ENCODE results near the gene ADAMTSL1.

The ADAMTSL1 gene

GRCh38 chr9:18438300-18438925 lies 35.5 kb upstream of the ADAMTSL1 start:
- Histone ChIP-seq H4K20me1 (ENCODE audit: low read depth, low read length) (no peaks in the 10 kb centered on the region), H3K9ac (ENCODE audit: low read length) (no peak overlapping the region), H3F3A (ENCODE audit: insufficient read depth) (no peaks in the 10 kb centered on the region), H3K9me2 (replicated peaks; ENCODE audit: insufficient read depth, low read length) (no peaks in the 10 kb centered on the region), H3K79me2 (ENCODE audit: insufficient read depth, low read length) (no peaks in the 10 kb centered on the region), H3K27ac (ENCODE audit: low read depth, low read length) (no peak overlapping the region), H3K36me3 (ENCODE audit: low read length) (no peaks in the 10 kb centered on the region), H3K27me3 (ENCODE audit: low read length) (no peaks in the 10 kb centered on the region), H2AFZ (ENCODE audit: low read depth, low read length, severe bottlenecking) (no peak overlapping the region), H3K4me2 (ENCODE audit: low read depth, low read length, poor library complexity, severe bottlenecking) (no peak overlapping the region), H3K4me3 (ENCODE audit: insufficient read depth, low read length, poor library complexity, severe bottlenecking) (no peak overlapping the region), H3K9me3 (ENCODE audit: insufficient read depth, low read length) (no peaks in the 10 kb centered on the region)
- no peak for TF ChIP-seq EZH2phosphoT487 (conservative IDR thresholded peaks at IDR 0.05; ENCODE audit: low read length)
- no peak for TF ChIP-seq CTCF (IDR thresholded peaks at IDR 0.05; ENCODE audit: insufficient read depth, low read length, poor library complexity, severe bottlenecking)

DNA sequence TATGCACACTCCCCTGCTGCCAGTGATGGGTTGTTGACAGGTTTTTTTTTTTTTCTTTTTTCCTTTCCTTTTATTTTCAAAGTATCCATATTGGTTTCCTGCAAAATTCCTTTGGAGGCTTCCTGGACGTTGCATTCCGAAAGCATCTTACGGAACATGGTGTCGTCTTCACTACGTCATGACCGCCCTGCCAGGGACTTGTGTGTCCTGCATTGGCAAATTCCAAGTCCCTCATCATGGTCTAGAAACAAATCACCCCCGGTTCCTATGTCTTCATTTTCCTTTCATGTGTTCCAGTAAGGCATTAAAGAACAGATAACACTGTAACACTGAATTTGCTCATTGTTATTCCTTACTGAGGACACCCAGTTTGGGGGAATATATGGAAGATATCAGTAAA lies 35.0 kb upstream of the ADAMTSL1 start:
- no peak overlapping the region for H3K27ac ChIP-seq (ENCODE audit: low read depth, low read length)
- no peak overlapping the region for H3K9ac ChIP-seq (ENCODE audit: low read length)

GRCh38 chr9:18441261-18441660 lies 32.7 kb upstream of the ADAMTSL1 start:
- H3K36me3 ChIP-seq (ENCODE audit: low read length) = no peaks in the 10 kb centered on the region
- H3K4me2 ChIP-seq (ENCODE audit: low read depth, low read length, poor library complexity, severe bottlenecking) = no peak overlapping the region
- H2AFZ ChIP-seq (ENCODE audit: low read depth, low read length, severe bottlenecking) = no peak overlapping the region
- TF ChIP-seq EZH2phosphoT487 (conservative IDR thresholded peaks at IDR 0.05; ENCODE audit: low read length) (no peak), CTCF (IDR thresholded peaks at IDR 0.05; ENCODE audit: insufficient read depth, low read length, poor library complexity, severe bottlenecking) (no peak)
- H4K20me1 ChIP-seq (ENCODE audit: low read depth, low read length) = no peaks in the 10 kb centered on the region
- H3K9ac ChIP-seq (ENCODE audit: low read length) = no peak overlapping the region
- H3K9me2 ChIP-seq (replicated peaks; ENCODE audit: insufficient read depth, low read length) = no peaks in the 10 kb centered on the region
- no peak overlapping the region for H3K4me3 ChIP-seq (ENCODE audit: insufficient read depth, low read length, poor library complexity, severe bottlenecking)
- no peaks in the 10 kb centered on the region for H3F3A ChIP-seq (ENCODE audit: insufficient read depth)
- H3K27ac ChIP-seq (ENCODE audit: low read depth, low read length) = no peak overlapping the region
- H3K9me3 ChIP-seq (ENCODE audit: insufficient read depth, low read length) = no peaks in the 10 kb centered on the region
- H3K27me3 ChIP-seq (ENCODE audit: low read length) = no peaks in the 10 kb centered on the region
- H3K79me2 ChIP-seq (ENCODE audit: insufficient read depth, low read length) = no peaks in the 10 kb centered on the region

More for the DNA sequence above, 35.0 kb upstream of the ADAMTSL1 start:
- TF ChIP-seq CTCF (IDR thresholded peaks at IDR 0.05; ENCODE audit: insufficient read depth, low read length, poor library complexity, severe bottlenecking) (no peak), EZH2phosphoT487 (conservative IDR thresholded peaks at IDR 0.05; ENCODE audit: low read length) (no peak)
- H3K27me3 ChIP-seq (ENCODE audit: low read length) = no peaks in the 10 kb centered on the region
- H3K9me3 ChIP-seq (ENCODE audit: insufficient read depth, low read length) = no peaks in the 10 kb centered on the region
- no peak overlapping the region for H3K4me3 ChIP-seq (ENCODE audit: insufficient read depth, low read length, poor library complexity, severe bottlenecking)
- H3K36me3 ChIP-seq (ENCODE audit: low read length) = no peaks in the 10 kb centered on the region
- no peak overlapping the region for H3K4me2 ChIP-seq (ENCODE audit: low read depth, low read length, poor library complexity, severe bottlenecking)
- H3K79me2 ChIP-seq (ENCODE audit: insufficient read depth, low read length) = no peaks in the 10 kb centered on the region
- no peaks in the 10 kb centered on the region for H3F3A ChIP-seq (ENCODE audit: insufficient read depth)
- no peaks in the 10 kb centered on the region for H3K9me2 ChIP-seq (replicated peaks; ENCODE audit: insufficient read depth, low read length)
- H2AFZ ChIP-seq (ENCODE audit: low read depth, low read length, severe bottlenecking) = no peak overlapping the region
- H4K20me1 ChIP-seq (ENCODE audit: low read depth, low read length) = no peaks in the 10 kb centered on the region

All from SU-DHL-6 (cell line).